Inflammatory macrophage (primary cell): Measurements from ENCODE around the gene CTDSPL.

Source experiments
- DNase-seq, 2 donors: peaks; one replicate each; pipeline ENCODE4 v3.0.0-alpha.2; 2020 to 2022

Gene CTDSPL

GRCh38 chr3:37891227-37891626 is 29.5 kb downstream of the CTDSPL start:
- no peak for DNase-seq

GRCh38 chr3:37892927-37893600 is 31.4 kb downstream of the CTDSPL start:
- peak; percentile 61 to 63 for DNase-seq

DNA sequence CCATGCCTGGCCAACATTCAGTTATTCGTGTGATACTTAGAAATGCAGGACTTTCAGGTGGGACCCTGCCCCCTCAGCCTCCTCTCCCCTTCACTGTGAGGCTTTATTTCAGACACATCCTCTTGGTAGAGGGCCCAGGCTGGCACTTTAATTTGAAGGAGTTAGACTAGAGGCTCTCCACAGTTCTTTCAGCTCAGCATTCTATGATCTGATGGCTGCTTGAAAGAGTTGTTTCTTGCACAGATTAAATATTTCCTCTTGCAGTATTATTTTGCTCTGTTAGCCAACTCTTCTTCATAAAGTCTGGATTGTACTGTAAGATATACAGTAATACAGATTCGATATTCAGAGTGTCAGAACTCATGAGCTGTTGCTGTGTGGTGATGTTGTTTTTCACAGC is 35.1 kb downstream of the CTDSPL start:
- no peak for DNase-seq

GRCh38 chr3:37897763-37898162 is 36.1 kb downstream of the CTDSPL start:
- no peak for DNase-seq

GRCh38 chr3:37898424-37898823 is 36.7 kb downstream of the CTDSPL start:
- no peak for DNase-seq

GRCh38 chr3:37899101-37899707 is 37.5 kb downstream of the CTDSPL start:
- no peak for DNase-seq

- DNase-seq: no peak
Observed at GRCh38 chr3:37899711-37900306, 38.1 kb downstream of the CTDSPL start.

GRCh38 chr3:37901721-37902120 is 40.0 kb downstream of the CTDSPL start:
- no peak for DNase-seq

- DNase-seq: no peak
Observed at GRCh38 chr3:37902674-37903073, 41.0 kb downstream of the CTDSPL start.

DNA sequence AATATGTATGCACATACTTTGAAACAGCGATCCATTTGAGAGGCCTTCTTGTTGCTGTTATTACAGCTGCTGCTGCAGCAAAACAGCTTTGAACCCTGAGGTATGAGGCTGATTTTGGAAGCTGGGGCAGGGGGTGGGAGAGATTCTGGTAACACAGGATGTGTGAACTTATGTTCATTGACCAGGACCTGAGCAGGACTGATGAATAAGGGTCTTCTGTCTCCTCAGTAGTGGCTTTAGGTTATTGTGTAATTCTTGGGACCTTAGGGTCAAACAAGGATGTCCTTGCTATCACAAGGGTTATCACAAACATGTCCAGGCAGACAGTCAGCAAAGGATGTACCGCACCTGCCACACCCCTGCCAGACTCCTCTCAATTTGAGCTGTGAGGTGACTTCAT is 41.6 kb downstream of the CTDSPL start:
- no peak for DNase-seq

GRCh38 chr3:37903734-37904133 is 42.1 kb downstream of the CTDSPL start:
- no peak for DNase-seq

GRCh38 chr3:37904601-37905000 is 42.9 kb downstream of the CTDSPL start:
- no peak for DNase-seq

- DNase-seq: no peak
Observed at GRCh38 chr3:37905346-37905745, 43.7 kb downstream of the CTDSPL start.

DNA sequence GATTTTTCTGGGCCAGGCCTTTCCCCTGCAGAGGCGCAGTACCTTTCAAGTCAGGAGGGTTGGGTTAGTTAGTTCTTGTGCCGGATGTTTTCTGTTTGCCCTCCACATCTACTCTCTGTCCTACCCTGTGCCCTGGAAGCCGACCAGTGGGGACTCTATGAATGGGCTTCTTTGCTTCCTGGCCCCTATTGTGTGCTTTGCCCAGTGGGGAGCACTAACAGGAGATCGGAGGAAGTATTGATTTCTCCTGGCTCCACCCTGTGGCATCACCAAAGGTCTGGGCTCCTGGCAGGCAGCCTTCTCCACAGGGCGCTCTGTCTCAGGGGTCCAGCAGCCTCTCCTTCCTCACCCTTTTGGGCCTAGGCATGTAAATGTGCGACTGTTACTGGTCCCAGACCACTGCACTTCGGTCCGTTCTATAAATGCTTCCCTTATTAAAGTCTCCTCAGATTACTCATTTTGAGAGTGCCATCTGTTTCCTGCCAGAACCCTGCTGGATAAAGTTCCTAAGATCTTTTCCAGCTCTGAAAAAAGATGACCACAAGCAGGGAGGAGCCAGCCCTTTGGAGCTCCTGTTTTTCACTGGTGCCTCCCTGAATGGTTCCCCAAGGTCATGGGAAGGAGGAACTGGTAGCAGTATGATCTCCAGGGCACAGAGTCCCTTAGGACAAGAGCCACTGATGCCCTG is 44.5 kb downstream of the CTDSPL start:
- DNase-seq: peak in 1 of 2 donors; percentile 13

GRCh38 chr3:37906734-37907282 is 45.1 kb downstream of the CTDSPL start:
- no peak for DNase-seq

DNA sequence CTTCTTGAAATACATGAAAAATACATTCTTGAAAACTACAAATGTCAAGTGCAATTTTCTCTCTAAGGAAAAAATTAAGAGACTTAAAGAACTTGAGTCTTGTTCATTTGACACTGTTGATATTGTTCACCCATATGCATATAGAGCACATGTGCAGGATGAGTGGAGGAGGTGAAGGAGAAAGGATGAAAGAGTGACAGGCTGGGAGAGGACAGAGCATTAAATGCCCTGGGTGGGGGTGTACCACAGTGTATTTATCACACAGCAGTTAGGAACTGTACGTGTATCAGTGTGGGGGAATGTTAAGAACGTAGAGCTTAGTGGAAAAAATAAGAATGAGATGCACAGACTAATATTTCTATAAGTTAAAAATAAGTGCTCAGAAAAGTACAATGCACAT is 45.7 kb downstream of the CTDSPL start:
- DNase-seq: no peak

DNA sequence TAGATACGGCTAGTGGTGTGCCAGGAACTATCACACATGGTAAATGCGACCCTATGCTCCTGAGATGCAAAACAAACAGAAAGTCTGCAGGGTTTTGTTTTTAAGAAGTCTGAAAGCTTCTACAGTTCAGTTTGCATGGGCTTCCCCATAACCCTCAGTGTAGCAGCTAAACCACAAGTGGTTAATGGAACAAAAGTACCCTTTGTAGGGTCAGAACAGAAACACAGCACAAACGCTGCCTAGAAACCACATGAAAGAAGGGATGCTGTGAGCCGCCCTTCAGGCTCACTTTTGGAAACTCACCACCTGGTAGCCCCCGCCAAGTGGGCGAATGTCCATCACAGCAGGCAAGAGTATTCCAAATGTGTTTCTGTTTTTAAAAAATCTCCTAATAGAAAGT is 46.2 kb downstream of the CTDSPL start:
- DNase-seq: no peak

GRCh38 chr3:37909067-37909911 is 47.6 kb downstream of the CTDSPL start:
- DNase-seq: peak; percentile 31 to 56

DNA sequence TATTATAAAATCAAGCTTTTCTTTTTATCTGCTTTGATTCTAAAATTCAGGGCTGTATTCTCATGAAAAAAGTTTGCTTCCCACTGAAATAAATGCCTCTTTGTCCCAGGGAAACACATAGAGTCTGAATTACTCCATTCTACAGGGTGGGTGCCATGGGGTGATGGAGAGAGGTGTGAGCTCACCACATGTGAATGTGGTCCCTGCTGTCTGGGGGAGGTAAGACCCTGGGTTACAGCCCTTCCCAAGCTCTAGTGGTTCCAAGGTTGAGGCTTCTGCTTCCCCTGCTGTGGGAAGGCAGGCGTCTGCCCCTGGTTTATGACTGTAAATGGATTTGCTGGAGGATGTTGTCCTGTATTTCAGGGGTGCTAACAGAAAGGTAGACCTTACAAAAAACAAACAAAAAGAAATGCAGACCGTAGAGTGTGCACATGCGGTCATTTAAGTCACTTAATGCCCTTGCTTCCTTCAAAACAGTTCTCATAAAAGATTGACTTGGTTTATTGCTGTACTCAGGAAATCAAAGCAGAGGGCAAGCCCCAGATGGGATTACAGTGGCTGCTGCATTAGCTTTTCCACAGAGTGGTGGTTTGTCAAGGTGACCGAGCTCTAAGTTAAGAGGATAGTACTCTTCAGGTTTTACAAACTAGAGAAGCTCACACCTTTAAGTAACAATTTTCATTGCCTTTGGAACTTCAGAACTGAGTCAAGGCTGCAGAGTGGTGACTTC is 49.2 kb downstream of the CTDSPL start:
- no peak for DNase-seq

- peak; percentile 19 to 55 for DNase-seq
Observed at GRCh38 chr3:37912052-37912733, 50.5 kb downstream of the CTDSPL start.

DNA sequence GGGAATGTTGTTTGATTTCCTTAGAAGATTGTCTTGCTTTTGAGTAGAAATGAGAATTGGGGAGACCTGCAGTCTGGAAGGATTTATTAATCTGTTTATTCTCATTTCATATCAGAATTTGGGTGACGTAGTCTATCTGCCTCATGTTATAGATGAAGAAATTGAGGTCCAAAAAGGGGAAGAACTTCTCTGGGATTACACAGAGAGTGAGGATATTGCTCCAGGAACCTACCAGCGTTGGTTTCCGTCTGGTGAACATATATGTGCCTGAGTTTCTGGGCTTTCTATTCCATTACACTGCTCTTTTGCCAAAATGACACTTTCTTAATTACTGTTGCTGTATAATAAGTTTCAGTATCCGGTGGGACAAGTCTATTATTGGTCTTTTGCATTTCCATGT is 51.8 kb downstream of the CTDSPL start:
- DNase-seq: peak; percentile 81 to 89
